Body of pancreas (tissue), 4 donors: ENCODE data around the gene PTPA.

Experiments used
- CTCF ChIP-seq, 7 experiments: fragments of 450-650 bp in 4 of 7; fragments of 200-600 bp in 3 of 7; sonication (generic) in 3 of 7; IDR thresholded peaks; one replicate each; pipeline ENCODE4 v1.5.1; 2016 to 2019; ENCODE audit warnings: antibody characterized with exemption in 7 of 7
- POLR2A ChIP-seq, 3 donors: fragments of 450-650 bp; IDR thresholded peaks; one replicate each; pipeline ENCODE4 v1.6.1; 2016; ENCODE audit warnings: antibody characterized with exemption in 3 of 3, mild to moderate bottlenecking in 2 of 3

GRCh38 chr9:129077236-129077635, 34.0 kb upstream of the PTPA start:
- TF ChIP-seq CTCF (IDR thresholded peaks at IDR 0.05) (no peak), POLR2A (IDR thresholded peaks at IDR 0.05) (no peak)
